Measurements from ENCODE around the gene NTN4.
A peak's percentile ranks its signal among the peaks of the same experiment; 100 is the strongest.
"Not testable (repeated sequence)": the region's sequence is repeated elsewhere in the genome, so short reads cannot be mapped to it uniquely, and the experiment has no call there.

Gene NTN4

GRCh38 chr12:95746062-95746461 lies 44.5 kb downstream of the NTN4 start:
- DNase-seq (ENCODE audit: low read depth): not testable (repeated sequence)

DNA sequence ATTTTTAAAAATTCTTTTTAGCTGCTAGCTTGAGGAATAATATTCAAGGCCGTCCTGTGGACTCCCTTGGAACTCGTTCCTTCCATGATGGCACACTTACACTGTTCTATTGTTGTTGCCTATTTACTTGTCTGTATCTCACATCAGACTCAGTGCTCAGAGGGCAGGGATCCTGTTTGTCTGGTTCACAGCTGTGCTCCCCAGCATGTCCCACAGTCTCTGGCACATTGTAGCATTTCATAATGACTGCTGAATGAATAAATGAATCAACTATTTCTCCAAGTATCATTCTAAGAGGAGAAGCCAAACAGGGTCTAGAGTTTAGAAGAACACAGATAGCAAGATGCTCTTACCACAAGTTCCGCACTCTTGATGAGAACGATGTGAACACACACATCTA lies 48.0 kb downstream of the NTN4 start:
- no peak for DNase-seq (ENCODE audit: low read depth)

- DNase-seq (ENCODE audit: low read depth): no peak
Measured at GRCh38 chr12:95741635-95742034, 48.9 kb downstream of the NTN4 start.

- no peak for DNase-seq (ENCODE audit: low read depth)
Measured at GRCh38 chr12:95740751-95741150, 49.8 kb downstream of the NTN4 start.

DNA sequence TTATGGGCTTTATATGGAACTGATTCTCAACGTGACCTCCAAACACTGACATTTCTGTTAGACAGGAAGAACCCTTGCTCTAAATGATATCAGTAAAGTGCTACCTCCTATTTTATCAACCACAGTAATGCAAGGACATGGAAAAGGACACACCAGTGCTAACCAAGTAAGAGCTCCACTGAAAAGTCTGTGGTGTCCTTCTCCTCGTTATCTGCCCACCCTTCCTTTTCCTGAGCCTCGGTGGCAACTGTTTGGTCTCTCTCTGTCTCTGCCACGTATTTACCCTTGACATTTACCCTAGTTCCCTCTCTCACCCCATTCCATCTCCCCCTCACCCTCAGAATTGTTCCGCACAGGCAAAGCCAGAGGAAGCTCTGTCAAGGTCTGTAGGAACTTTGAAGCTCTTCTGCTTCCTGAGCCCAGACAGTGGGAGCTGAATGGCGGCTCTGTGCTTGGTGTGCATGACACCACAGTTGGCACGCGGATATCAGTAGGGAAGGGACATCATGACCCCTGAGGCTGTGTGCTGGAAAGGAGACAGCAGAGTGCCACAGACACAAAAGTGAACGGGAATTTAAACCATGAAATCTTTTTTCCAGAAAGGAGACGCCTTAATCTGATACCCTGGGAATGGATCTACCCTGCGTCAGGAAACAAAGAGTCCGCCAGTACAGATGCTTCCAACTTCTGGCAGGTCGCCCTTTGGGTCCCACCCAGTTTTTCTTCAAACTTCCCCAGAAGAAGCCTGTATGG lies 50.8 kb downstream of the NTN4 start:
- DNase-seq (ENCODE audit: low read depth): no peak

DNA sequence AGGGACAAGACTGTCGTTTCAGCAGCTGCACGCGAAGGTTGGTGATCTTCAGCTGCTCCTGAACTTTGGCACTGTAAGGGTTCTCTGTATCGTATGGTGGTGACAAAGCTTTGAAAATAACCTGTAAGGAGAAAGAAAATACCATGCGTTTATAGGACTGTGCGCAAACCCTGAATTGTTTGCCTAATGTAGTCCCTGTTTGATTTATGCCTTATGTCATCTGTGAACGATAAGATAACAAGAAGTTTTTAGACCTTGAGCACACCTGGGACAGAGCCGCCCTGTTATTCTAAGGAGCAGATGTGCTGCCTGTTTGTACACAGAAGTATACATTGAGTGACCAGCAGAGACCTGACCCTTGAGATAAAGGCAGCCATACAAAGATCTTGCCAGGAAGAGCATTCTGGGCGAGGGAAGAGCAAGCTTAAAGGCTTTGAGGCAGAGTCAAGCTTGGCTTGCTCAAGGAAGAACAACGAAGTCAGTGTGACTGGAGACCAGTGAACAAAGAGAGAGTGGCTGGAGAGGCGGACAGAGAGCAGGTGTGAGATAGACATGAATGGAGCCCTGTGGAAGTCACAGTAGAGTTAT lies 52.4 kb downstream of the NTN4 start:
- no peak for DNase-seq (ENCODE audit: low read depth)

- DNase-seq (ENCODE audit: low read depth): no peak
Measured at GRCh38 chr12:95736631-95737030, 53.9 kb downstream of the NTN4 start.

DNA sequence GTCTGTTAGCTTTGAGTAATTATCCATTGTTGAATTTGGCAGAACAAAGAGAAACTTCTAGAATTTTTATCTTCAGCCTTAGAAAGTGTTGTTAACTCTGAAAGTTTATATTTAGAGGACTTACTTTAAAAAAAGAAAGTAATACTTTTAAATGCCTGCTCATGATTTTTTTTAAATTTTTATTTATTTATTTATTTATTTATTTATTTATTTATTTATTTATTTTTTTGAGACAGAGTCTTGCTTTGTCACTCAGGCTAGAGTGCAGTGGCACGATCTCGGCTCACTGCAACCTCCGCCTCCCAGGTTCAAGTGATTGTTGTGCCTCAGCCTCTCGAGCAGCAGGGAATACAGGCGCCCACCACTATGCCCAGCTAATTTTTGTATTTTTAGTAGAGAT lies 54.8 kb downstream of the NTN4 start:
- not testable (repeated sequence) for DNase-seq (ENCODE audit: low read depth)

DNA sequence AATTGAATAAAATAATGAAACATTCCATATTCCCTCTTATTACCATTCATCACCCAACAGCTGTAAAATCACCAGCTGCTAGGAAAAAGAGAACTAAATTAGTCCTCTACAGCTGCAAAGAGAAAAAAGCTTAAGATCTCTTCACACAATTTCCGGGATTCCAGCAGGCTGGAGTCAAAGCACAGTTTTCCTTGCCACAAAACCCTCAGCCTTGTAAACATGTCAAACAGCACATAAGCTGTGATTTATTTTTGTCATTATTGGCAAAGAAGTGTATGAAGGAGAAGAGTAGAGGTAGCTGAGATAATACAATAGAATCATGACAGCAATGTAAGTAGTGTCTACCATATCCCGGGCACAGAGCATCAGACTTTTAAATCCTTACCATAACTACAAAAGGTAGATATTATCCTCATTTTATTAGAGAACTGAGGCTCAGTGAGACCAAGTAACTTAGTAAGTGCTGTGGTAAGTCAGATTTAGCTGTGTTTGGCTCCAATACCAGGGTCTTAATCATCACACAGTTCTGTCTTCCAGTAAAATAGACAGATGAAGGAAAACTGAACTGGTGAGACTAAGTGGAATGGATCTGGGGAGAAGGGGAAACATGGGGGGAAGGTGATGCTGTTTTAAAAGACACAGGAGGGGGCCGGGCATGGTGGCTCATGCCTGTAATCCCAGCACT lies 57.3 kb downstream of the NTN4 start:
- DNase-seq (ENCODE audit: low read depth): peak; percentile 87

GRCh38 chr12:95731519-95731958 lies 59.0 kb downstream of the NTN4 start:
- DNase-seq (ENCODE audit: low read depth): no peak

DNA sequence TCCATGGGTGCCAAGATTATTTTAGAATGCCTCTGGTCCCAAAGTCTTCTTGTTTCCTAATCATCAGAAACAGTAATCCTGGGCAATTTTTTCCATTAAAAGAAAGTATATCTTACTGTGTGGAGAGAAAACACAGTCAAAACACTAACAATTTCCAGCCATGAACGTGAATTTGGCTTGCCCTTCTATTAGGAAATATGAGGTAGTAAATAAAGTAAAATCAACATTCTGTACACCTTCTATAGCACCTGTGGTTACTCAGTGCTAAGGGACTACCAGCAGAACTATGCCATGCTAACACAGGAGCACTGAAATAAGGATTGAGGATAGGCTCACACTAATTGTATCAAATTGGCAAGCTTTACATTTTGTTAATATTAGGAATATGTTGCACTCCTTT lies 60.1 kb downstream of the NTN4 start:
- no peak for DNase-seq (ENCODE audit: low read depth)

DNA sequence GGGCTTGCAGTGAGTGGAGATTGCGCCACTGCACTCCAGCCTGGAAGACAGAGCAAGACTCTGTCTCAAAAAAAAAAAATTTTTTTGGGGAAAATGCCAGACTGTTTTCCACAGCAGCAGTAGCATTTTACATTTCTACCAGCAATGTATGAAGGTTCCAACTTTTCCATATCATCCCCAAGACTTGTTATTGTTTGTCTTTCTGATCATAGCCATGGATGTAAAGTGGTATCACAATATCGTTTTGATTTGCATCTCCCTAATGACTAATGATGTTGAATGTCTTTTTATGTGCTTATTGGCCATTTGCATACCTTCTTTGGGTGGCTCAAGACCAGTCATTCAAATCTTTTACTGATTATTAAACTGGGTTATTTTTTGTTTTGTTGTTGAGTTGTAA lies 63.7 kb downstream of the NTN4 start:
- no peak for DNase-seq (ENCODE audit: low read depth)

DNA sequence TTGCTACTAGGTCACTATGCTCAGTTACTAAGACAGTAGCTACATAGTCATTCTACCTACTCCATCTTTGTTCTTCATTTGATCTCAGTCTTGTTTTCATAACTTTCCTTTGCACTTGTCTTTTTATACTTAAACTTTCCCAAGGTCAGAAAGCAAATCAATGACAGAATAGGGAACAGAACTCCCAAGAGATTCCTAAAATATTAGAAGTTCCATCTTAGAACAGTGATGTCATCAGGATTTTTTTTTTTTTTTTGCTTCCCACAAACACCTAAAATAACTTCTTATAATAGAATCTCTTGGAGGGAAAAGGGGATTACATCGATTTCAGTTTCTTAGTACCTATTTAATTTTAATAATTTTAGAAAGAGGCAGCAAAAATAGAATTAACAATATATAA lies 65.8 kb downstream of the NTN4 start:
- no peak for DNase-seq (ENCODE audit: low read depth)

- no peak for DNase-seq (ENCODE audit: low read depth)
Measured at GRCh38 chr12:95723693-95724384, 66.7 kb downstream of the NTN4 start.

- no peak for DNase-seq (ENCODE audit: low read depth)
Measured at GRCh38 chr12:95721320-95721719, 69.2 kb downstream of the NTN4 start.

- DNase-seq (ENCODE audit: low read depth): no peak
Measured at GRCh38 chr12:95720146-95720545, 70.4 kb downstream of the NTN4 start.

- DNase-seq (ENCODE audit: low read depth): no peak
Measured at GRCh38 chr12:95718772-95719171, 71.8 kb downstream of the NTN4 start.

GRCh38 chr12:95718006-95718431 lies 72.5 kb downstream of the NTN4 start:
- no peak for DNase-seq (ENCODE audit: low read depth)

DNA sequence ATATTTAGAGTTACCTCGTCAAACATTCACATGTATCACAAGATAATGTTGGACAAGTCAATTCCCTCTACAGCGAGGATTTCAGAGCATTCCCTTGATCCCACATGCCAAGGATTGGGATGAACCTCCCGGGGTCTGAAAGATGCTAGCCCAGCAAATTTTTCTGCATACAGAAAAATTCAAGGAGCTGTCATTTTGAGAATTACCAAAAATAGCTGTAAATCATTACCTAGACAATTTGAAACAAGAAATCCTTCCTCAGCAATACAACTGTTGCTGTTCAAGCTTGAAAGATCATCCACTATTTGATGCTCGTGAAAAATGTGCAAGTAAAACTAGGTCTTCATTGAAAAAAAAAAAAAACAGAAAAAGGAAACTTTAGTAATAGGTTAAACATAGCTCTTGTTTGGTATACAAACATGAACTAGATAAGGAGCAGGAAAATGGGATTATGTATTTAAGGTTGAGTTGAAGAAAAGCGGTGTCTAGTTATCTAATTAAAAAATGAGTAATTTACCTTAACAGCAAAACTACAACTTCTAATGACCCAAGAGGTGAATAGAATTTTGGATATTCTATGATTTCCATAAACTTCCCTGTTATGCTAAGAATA lies 73.1 kb downstream of the NTN4 start:
- no peak for DNase-seq (ENCODE audit: low read depth)

- DNase-seq (ENCODE audit: low read depth): no peak
Measured at GRCh38 chr12:95715177-95715576, 75.4 kb downstream of the NTN4 start.

- DNase-seq (ENCODE audit: low read depth): no peak
Measured at GRCh38 chr12:95712269-95712668, 78.3 kb downstream of the NTN4 start.

GRCh38 chr12:95710386-95710785 lies 80.2 kb downstream of the NTN4 start:
- no peak for DNase-seq (ENCODE audit: low read depth)

Data from GM04504 (cell line).